HFFc6 (cell line): ENCODE measurements around the gene ELMO1. TPM values are rescaled to one million over a fixed set of nuclear protein-coding genes. Genes with fewer than 3 reads are reported as not detected.

Source experiments
- DNase-seq: peaks from one replicate; pipeline ENCODE4 v3.0.0-alpha.2; 2018
- H3K27ac Mint-ChIP-seq: 2 replicates; pipeline ENCODE4 v1.8.0; 2020; ENCODE audit warnings: mild to moderate bottlenecking, mixed read lengths
- H3K27me3 Mint-ChIP-seq: 2 replicates; pipeline ENCODE4 v1.8.0; 2021; ENCODE audit warnings: mild to moderate bottlenecking, moderate library complexity, mixed read lengths; ENCODE audit not compliant: insufficient read depth
- H3K36me3 Mint-ChIP-seq: 2 replicates; pipeline ENCODE4 v1.8.0; 2021; ENCODE audit warnings: low read depth, mixed read lengths
- H3K4me1 Mint-ChIP-seq: 2 replicates; pipeline ENCODE4 v1.8.0; 2020; ENCODE audit warnings: low read depth, mixed read lengths
- H3K4me3 Mint-ChIP-seq: 2 replicates; pipeline ENCODE4 v1.8.0; 2020; ENCODE audit warnings: mild to moderate bottlenecking, moderate library complexity, mixed read lengths
- H3K9me3 Mint-ChIP-seq: 2 replicates; pipeline ENCODE4 v1.8.0; 2020; ENCODE audit warnings: mild to moderate bottlenecking, mixed read lengths
- CTCF ChIP-seq: fragments of 200-600 bp; sonication (generic); IDR thresholded peaks from 2 replicates; pipeline ENCODE4 v1.5.0; 2021; ENCODE audit warnings: antibody characterized with exemption, mild to moderate bottlenecking
- total RNA-seq, 6 experiments: library from RNA; stranded (reverse); fragmentation: NEBNext Ultra II Directional; extraction: Animal tissue kit (Norgen Biotek cat#: 25700); gene quantifications; 2 replicates in 1 of 6; 3 replicates in 5 of 6; pipeline ENCODE4 v1.2.3, GENCODE V29; 2021

Gene ELMO1
- total RNA-seq, 6 experiments from 2014 or later, result not detected

GRCh38 chr7:37493123-37493522 lies 44.5 kb upstream of the ELMO1 start:
- no peaks in the 10 kb centered on the region; the same call in 1 of the 2 replicates for H3K36me3 Mint-ChIP-seq
- H3K9me3 Mint-ChIP-seq, result peaks cover 24% of the 10 kb centered on the region
- DNase-seq, result no peak
- H3K27me3 Mint-ChIP-seq, result no peaks in the 10 kb centered on the region
- no peak for TF ChIP-seq CTCF
- H3K4me3 Mint-ChIP-seq, result no peak overlapping the region
- no peaks in the 10 kb centered on the region for H3K4me1 Mint-ChIP-seq
- no peak overlapping the region for H3K27ac Mint-ChIP-seq

- peaks cover 23% of the 10 kb centered on the region for H3K9me3 Mint-ChIP-seq
- DNase-seq, result no peak
- no peaks in the 10 kb centered on the region for H3K27me3 Mint-ChIP-seq
- no peaks in the 10 kb centered on the region for H3K4me1 Mint-ChIP-seq
- no peak overlapping the region for H3K27ac Mint-ChIP-seq
- peak; percentile 15; the same call in 1 of the 2 replicates for TF ChIP-seq CTCF
- H3K4me3 Mint-ChIP-seq, result no peak overlapping the region
- no peaks in the 10 kb centered on the region; the same call in 1 of the 2 replicates for H3K36me3 Mint-ChIP-seq
Observed at GRCh38 chr7:37491919-37492694, 43.4 kb upstream of the ELMO1 start.

- Mint-ChIP-seq H3K27me3 (no peaks in the 10 kb centered on the region; the same call in none of the 2 replicates), H3K36me3 (no peaks in the 10 kb centered on the region; the same call in 1 of the 2 replicates), H3K27ac (no peak overlapping the region), H3K4me1 (no peaks in the 10 kb centered on the region), H3K4me3 (no peak overlapping the region), H3K9me3 (peaks cover 38% of the 10 kb centered on the region)
- TF ChIP-seq CTCF, result no peak
- no peak for DNase-seq
Observed at GRCh38 chr7:37489703-37490102, 41.0 kb upstream of the ELMO1 start.

- H3K27ac Mint-ChIP-seq, result no peak overlapping the region
- no peak for DNase-seq
- no peak for TF ChIP-seq CTCF
- H3K36me3 Mint-ChIP-seq, result no peaks in the 10 kb centered on the region; the same call in 1 of the 2 replicates
- H3K27me3 Mint-ChIP-seq, result no peaks in the 10 kb centered on the region; the same call in none of the 2 replicates
- H3K9me3 Mint-ChIP-seq, result peaks cover 33% of the 10 kb centered on the region
- H3K4me3 Mint-ChIP-seq, result no peak overlapping the region
- H3K4me1 Mint-ChIP-seq, result no peaks in the 10 kb centered on the region
Observed at GRCh38 chr7:37488163-37488764, 39.6 kb upstream of the ELMO1 start.

GRCh38 chr7:37484426-37485073 lies 35.9 kb upstream of the ELMO1 start:
- H3K27me3 Mint-ChIP-seq, result no peaks in the 10 kb centered on the region; the same call in none of the 2 replicates
- no peak overlapping the region for H3K4me3 Mint-ChIP-seq
- H3K36me3 Mint-ChIP-seq, result no peaks in the 10 kb centered on the region; the same call in 1 of the 2 replicates
- no peaks in the 10 kb centered on the region for H3K4me1 Mint-ChIP-seq
- no peak for DNase-seq
- TF ChIP-seq CTCF, result no peak
- peaks cover 39% of the 10 kb centered on the region for H3K9me3 Mint-ChIP-seq
- H3K27ac Mint-ChIP-seq, result no peak overlapping the region
